ENCODE data around the gene KAT6B.

KAT6B gene

GRCh38 chr10:74947781-74948401 is 121.5 kb downstream of the KAT6B start:
- in situ Hi-C loops (cut with MboI; ENCODE audit: low sequenced_read_pairs) = no loop called here

GRCh38 chr10:74949034-74949832 is 122.8 kb downstream of the KAT6B start:
- in situ Hi-C loops (cut with MboI; ENCODE audit: low sequenced_read_pairs) = no loop called here

GRCh38 chr10:74949843-74950765 is 123.7 kb downstream of the KAT6B start:
- in situ Hi-C loops (cut with MboI; ENCODE audit: low sequenced_read_pairs) = no loop called here

- in situ Hi-C loops (cut with MboI; ENCODE audit: low sequenced_read_pairs) = no loop called here
Measured at GRCh38 chr10:74953214-74953613, 126.8 kb downstream of the KAT6B start.

GRCh38 chr10:74955796-74956195 is 129.4 kb downstream of the KAT6B start:
- in situ Hi-C loops (cut with MboI; ENCODE audit: low sequenced_read_pairs) = no loop called here

- in situ Hi-C loops (cut with MboI; ENCODE audit: low sequenced_read_pairs) = no loop called here
Measured at GRCh38 chr10:74956555-74957111, 130.2 kb downstream of the KAT6B start.

GRCh38 chr10:74957285-74957961 is 131.0 kb downstream of the KAT6B start:
- in situ Hi-C loops (cut with MboI; ENCODE audit: low sequenced_read_pairs) = no loop called here

- in situ Hi-C loops (cut with MboI; ENCODE audit: low sequenced_read_pairs) = no loop called here
Measured at GRCh38 chr10:74958316-74958715, 131.9 kb downstream of the KAT6B start.

GRCh38 chr10:74960670-74961069 is 134.3 kb downstream of the KAT6B start:
- in situ Hi-C loops (cut with MboI; ENCODE audit: low sequenced_read_pairs) = no loop called here

GRCh38 chr10:74962517-74962916 is 136.1 kb downstream of the KAT6B start:
- in situ Hi-C loops (cut with MboI; ENCODE audit: low sequenced_read_pairs) = no loop called here

- in situ Hi-C loops (cut with MboI; ENCODE audit: low sequenced_read_pairs) = no loop called here
Measured at GRCh38 chr10:74963549-74963948, 137.1 kb downstream of the KAT6B start.

GRCh38 chr10:74967911-74968666 is 141.7 kb downstream of the KAT6B start:
- in situ Hi-C loops (cut with MboI; ENCODE audit: low sequenced_read_pairs) = no loop called here

- in situ Hi-C loops (cut with MboI; ENCODE audit: low sequenced_read_pairs) = no loop called here
Measured at GRCh38 chr10:74968667-74969061, 142.3 kb downstream of the KAT6B start.

GRCh38 chr10:74969093-74969492 is 142.7 kb downstream of the KAT6B start:
- in situ Hi-C loops (cut with MboI; ENCODE audit: low sequenced_read_pairs) = no loop called here

- in situ Hi-C loops (cut with MboI; ENCODE audit: low sequenced_read_pairs) = no loop called here
Measured at GRCh38 chr10:74969530-74969929, 143.1 kb downstream of the KAT6B start.

- in situ Hi-C loops (cut with MboI; ENCODE audit: low sequenced_read_pairs) = no loop called here
Measured at GRCh38 chr10:74973741-74974392, 147.5 kb downstream of the KAT6B start.

GRCh38 chr10:74975758-74976157 is 149.4 kb downstream of the KAT6B start:
- in situ Hi-C loops (cut with MboI; ENCODE audit: low sequenced_read_pairs) = no loop called here

GRCh38 chr10:74976565-74976964 is 150.2 kb downstream of the KAT6B start:
- in situ Hi-C loops (cut with MboI; ENCODE audit: low sequenced_read_pairs) = no loop called here

GRCh38 chr10:74977072-74977471 is 150.7 kb downstream of the KAT6B start:
- in situ Hi-C loops (cut with MboI; ENCODE audit: low sequenced_read_pairs) = no loop called here
